Stimulated activated CD4-positive, alpha-beta T cell treated with anti-CD3 and anti-CD28 coated beads, TNF-alpha, amount 100 ng/mL, for 48 hours (primary cell): Measurements from ENCODE around the gene AGPS.
"Not testable (repeated sequence)": the region's sequence is repeated elsewhere in the genome, so short reads cannot be mapped to it uniquely, and the experiment has no call there.

Source experiments
- DNase-seq, 3 donors: peaks; one replicate each; pipeline ENCODE4 v3.0.0-alpha.2; 2020; ENCODE audit warnings: low read depth in 3 of 3

Gene AGPS

DNA sequence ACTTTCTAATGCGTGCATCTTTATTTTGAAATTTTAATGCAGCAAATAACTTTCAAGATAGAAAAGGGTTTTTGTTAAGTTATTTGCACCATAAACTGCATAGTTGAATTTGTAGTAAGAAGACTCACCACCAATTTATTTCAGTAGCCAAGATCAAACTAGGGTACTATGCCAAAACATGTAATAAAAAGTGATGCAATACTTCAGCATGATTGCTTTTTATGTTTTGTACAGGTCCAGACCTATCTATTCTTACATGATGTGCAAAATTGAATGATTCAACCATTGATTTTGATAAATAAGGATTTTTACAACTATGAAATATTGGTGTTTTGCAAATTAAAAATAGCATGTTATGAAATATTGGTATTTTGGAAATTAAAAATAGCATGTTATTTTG is 26.7 kb downstream of the AGPS start:
- DNase-seq: no peak

DNA sequence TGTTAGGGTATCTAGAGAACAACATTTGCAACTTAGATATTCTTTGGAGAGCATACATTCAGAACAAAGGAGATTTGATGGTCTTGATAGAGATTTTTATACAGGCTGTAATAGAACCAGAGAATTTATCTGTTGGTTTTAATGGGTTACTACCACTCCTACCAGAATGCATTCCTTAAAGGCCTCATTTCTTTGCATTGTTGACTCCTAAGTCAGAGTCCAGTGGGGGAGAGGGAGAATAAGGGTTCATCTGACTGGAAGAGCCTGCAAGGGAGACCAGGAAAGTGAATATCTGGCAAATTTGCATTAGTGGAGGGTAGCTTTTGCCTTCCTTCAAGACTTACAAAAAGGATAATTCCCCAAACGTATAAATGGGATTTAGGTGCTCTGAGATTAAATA is 29.7 kb downstream of the AGPS start:
- DNase-seq: no peak

GRCh38 chr2:177424120-177424519 is 31.5 kb downstream of the AGPS start:
- not testable (repeated sequence) for DNase-seq

GRCh38 chr2:177424620-177425019 is 32.0 kb downstream of the AGPS start:
- DNase-seq: not testable (repeated sequence)

GRCh38 chr2:177427316-177427715 is 34.7 kb downstream of the AGPS start:
- DNase-seq: no peak

- DNase-seq: not testable (repeated sequence)
Measured at GRCh38 chr2:177427936-177428335, 35.4 kb downstream of the AGPS start.

GRCh38 chr2:177429688-177430325 is 37.2 kb downstream of the AGPS start:
- no peak for DNase-seq

DNA sequence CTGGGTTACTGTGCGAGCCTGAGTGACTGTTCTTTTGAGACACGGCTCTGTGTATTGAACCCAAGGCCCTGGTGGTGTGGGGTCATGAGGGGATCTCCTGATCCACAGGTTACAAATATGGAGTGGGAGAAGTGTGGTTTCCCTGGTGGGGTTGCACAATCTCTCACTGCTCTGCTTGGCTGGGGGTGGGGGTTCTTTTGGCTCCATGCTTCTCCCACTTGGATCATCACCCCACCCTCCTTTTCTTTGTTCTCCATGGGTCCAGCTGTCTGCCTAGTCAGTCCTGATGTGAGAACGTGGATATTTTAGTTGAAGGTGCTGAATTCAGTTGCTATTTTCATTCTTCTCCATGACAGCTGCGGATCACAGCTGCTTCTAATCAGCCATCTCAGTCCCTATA is 37.8 kb downstream of the AGPS start:
- no peak for DNase-seq

DNA sequence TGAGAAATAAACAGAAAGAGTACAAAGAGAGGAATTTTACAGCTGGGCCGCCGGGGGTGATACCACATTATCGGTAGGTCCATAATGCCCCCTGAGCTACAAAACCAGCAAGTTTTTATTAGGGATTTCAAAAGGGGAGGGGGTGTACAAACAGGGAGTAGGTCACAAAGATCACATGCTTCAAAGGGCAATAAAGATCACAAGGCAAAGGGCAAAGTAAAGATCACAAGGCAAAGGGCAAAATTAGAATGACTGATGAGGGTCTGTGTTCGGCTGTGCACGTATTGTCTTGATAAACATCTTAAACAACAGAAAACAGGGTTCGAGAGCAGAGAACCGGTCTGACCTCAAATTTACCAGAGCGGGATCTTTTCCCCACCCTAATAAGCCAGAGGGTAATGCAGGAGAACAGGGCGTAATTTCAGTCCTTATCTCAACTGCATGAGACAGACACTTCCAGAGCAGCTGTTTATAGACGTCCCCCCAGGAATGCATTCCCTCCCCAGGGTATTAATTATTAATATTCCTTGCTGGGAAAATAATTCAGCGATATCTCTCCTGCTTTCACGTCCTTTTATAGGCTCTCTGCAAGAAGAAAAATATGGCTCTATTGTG is 38.6 kb downstream of the AGPS start:
- DNase-seq: not testable (repeated sequence)

DNA sequence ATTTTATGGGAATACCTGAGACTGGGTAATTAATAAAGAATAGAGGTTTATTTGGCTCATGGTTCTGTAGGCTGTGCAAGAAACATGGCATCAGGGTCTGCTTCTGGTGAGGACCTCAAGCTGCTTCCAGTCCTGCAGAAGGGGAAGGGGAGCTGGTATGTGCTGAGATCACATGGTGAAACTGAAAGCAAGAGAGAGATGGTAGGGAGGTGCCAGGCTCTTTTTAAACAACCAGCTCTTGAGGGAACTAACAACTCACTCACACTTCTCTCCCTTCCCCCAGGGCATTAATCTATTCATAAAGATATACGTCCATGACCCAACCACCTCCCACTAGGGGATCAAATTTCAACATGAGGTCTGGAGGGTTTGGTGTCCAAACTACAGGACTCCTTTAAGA is 40.1 kb downstream of the AGPS start:
- DNase-seq: no peak

DNA sequence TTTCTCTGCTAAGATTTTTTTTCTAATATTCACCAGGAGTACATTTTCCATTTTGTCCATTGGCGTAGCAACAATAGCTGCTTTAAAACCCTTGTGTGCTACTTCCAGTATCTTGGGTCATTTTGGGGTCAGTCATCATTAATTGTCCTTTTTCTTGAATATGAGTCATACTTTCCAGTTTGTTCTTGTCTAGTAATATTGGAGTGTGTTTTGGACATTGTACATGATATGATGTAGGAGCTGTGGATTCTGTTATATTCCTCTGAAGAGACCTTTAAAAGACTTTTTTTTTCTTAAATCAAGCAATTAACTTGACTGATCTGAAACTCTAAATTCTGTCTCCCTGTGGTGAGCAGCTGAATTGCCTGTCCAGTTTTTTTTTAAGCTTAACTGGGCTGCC is 40.8 kb downstream of the AGPS start:
- no peak for DNase-seq

GRCh38 chr2:177434475-177434874 is 41.9 kb downstream of the AGPS start:
- no peak for DNase-seq

- DNase-seq: no peak
Measured at GRCh38 chr2:177445200-177445599, 52.6 kb downstream of the AGPS start.

DNA sequence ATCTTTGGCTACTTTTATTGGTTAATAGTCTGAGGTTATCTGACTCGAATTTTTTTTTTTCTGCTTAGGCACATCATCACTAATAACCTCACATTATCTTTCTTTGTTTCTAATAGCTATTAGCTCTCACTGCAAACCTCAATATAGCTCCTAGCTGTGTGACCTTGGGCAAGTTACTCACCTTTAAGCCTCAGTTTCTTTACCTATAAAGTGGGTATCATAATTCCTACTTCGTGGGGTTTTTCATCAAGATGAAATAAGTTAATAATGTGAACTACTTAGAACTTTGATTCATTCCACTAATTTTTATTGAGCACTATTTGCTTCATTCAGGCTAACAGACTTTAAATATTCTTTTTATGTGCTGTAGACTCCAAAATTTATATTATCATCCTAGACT is 55.5 kb downstream of the AGPS start:
- DNase-seq: no peak

DNA sequence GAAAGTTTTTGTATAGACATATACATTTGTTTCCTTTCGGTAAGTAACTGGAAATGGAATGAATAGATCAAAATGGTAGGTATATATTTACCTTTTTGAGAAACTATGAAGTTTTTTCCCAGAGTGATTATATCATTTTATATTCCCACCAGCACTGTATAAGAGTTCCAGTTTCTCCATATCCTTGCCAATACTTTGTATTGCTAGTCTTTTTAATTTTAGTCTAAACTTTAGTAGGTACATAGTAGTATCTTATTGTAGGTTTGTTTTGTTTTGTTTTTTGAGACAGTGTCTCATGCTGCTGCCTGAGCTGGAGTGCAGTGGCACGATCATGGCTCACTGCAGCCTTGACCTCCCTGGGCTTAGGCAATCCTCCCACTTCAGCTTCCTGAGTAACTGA is 56.6 kb downstream of the AGPS start:
- no peak for DNase-seq

DNA sequence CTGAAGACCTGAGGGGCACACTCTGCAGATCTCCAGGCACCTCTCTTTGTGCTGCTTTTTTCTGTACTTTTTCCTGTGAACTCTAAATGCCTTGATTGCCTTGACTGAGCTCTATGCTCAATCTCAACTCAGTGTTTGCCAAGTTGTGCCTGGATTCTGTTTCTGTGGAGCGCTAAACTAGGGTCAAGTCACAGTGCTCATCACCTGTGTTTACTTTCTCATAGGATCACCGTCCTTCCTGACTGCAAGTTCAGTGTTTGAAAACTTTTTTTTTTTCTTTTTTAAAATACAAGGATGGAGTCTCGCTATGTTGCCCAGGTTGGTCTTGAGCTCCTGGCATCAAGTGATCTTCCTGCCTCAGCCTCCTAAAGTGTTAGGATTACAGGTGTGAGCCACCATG is 62.6 kb downstream of the AGPS start:
- no peak for DNase-seq

- not testable (repeated sequence) for DNase-seq
Measured at GRCh38 chr2:177459756-177460155, 67.2 kb downstream of the AGPS start.

DNA sequence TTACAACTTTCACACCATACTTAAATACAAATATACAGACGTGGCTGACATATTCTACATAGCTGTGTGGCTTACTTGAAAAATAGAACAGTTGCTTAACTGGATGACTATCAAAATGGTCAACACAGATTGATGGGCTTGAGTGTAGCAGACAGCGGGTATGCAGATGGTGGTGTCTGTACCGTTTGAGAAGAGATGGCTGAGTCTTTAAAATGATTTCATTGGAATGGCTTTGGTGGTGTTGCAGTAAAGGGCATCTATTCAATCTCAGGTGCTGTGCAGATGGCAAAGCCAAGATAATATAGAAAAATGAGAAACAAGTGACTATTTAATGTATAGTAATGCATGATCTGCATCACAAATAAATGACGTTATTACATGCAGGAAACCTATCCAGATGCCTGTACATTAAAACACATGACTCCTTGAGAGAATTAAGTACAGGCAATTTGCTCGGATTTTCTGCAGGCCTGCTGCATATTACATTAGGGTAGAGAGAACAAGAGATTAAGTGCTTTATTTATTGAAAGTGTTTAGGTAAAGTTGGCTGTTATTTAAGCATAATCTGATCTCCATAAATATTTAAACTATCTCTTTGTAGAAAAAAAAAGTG is 68.5 kb downstream of the AGPS start:
- DNase-seq: no peak

DNA sequence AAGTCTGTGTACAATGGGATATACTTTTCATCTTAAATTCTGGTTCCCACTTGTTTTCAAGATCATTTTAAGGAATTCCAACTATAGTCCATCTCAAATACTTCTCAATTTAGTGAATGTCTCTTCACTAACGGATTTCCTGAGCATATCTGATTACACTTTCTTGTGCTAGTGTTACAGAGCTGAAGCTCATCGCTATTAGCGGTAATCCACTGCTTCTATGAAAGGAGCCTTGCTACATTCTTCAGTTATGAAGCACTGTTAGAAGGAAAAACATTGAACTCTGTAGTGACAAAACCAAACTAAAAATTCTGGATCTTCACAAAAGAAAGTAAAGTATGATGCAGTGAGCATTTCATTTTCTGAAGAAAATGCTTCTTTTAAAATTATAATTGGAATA is 72.0 kb downstream of the AGPS start:
- no peak for DNase-seq

DNA sequence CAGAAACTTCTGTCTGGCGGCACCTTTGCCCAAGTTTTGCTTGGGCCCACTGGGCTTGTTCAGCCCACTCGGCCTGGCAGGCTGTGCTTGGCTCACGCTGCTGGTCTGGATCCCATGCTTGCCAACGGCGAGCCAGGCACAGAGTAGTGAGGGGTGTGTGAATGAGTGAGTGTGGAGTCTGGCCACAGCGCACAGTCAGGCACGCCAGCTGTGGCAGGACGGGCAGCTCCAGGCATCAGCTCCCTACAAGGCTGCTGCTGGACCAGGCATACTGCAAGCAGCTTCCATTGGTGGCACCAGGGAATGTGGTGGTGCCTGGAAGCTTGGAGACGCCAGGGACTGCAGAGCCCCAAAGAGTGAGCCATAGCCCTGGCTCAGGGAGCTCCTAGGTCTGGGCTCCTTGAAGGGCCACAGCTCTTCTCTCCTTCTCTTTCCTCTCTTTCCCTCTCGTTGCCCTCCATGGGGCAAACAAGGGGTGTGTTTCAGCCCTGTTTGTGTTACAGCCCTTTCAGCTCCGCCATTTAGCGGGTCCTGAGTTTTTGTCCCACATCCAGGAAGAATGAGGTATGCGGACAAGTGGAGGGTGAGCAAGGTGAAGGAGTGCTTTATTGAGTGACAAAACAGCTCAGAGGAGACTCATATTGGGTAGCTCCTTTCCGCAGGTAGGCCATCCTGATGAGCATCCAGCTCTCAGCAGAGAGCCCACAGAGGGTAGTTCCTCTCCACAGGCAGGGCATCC is 73.0 kb downstream of the AGPS start:
- no peak for DNase-seq

DNA sequence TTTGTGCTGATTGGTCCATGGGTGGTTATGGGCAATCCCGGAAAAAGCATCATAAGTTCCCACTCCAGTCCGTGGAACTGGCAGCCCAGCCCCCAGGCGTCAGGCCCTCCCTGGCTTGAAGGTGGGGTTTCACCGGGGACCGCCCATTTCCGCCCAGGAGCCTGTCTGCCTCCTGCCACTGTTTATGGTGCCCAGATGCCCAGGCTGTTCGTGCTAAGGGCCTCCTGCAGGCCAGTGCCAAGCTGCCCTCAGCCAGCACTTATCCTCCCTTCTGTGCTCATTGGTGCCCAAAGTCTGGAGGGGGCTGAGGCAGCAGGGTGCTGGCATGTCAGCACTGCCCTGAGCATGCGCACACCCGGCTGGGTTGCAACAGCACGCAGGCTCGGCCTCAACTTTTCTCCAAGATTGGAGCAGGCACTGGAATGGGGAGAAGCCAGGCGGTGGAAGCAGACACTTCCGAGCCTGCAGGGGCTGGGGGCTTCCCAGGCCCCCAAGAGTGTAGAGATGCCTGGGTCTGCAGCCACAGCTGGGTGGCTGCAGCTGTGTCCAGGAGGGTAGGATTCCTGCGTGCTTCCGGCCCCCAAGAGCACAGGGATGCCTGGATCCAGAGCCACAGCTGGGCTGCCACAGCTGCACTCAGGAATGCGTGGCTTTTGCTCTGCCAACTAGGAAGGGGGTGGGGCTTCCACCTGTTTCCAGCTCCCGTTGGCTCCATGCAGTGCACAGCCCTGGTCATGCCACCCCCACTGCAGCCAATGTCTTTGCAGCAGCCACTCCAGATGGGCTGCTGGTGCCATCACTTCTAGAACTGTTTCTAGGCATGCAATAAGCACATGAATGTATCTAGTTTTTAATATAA is 74.0 kb downstream of the AGPS start:
- DNase-seq: no peak

DNA sequence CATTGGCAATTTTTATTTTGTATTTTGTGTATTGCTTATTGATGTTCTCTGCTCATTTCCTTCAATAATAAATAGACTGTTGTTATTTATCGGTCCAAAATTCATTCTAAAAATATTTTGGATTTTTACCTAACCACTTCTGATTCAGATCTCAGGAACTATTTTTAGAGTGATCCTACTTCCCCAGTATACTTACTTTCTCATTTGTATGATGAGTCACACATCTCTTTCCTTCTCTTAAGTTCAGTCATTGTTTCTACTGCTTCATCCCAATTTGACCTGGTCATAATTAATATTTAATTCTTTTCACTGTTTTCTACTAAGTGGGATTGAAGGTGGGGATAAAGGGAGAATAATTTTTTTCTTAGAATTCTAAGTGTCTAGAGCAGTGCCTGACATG is 75.1 kb downstream of the AGPS start:
- no peak for DNase-seq
